ENCODE data around the gene ABO. TPM values are rescaled to one million over a fixed set of nuclear protein-coding genes. Genes with fewer than 3 reads are reported as not detected.
A peak's percentile ranks its signal among the peaks of the same experiment; 100 is the strongest.

ABO gene
- total and polyA plus RNA-seq, 9 of the 15 experiments (the other 6 are each of a cell fraction or from before 2014, with no cell fraction given), result 5.0 to 21.9 (median 11.9) TPM

GRCh38 chr9:133238272-133238850, 36.6 kb downstream of the ABO start (continued):
- TF ChIP-seq EHMT2 (IDR thresholded peaks at IDR 0.05) (no peak), ZNF764 (CRISPR knock-in tag; IDR thresholded peaks at IDR 0.05; ENCODE audit: low read depth) (no peak), SIN3A (IDR thresholded peaks at IDR 0.05; ENCODE audit: borderline replicate concordance in 2 of 2, control insufficient read depth in 1 of 2, low read depth in 2 of 2, low read length in 2 of 2) (0 out of 4 replicates have a peak, but pooled peaks of 1 of the 2 experiments have one; percentile 56), MNT (conservative IDR thresholded peaks at IDR 0.05) (no peak), MLX (CRISPR knock-in tag; conservative IDR thresholded peaks at IDR 0.05) (no peak), POLR2G (IDR thresholded peaks at IDR 0.05; ENCODE audit: low read depth, low read length) (peak; percentile 65), TGIF2 (CRISPR knock-in tag; IDR thresholded peaks at IDR 0.05) (no peak), PKNOX1 (IDR thresholded peaks at IDR 0.05) (peak; percentile 82)

All from K562 (cell line).